ENCODE measurements around the gene FNDC5.

FNDC5 gene

GRCh38 chr1:32881871-32882850, 11.4 kb upstream of the FNDC5 start:
- TF ChIP-seq, protein P1, sequence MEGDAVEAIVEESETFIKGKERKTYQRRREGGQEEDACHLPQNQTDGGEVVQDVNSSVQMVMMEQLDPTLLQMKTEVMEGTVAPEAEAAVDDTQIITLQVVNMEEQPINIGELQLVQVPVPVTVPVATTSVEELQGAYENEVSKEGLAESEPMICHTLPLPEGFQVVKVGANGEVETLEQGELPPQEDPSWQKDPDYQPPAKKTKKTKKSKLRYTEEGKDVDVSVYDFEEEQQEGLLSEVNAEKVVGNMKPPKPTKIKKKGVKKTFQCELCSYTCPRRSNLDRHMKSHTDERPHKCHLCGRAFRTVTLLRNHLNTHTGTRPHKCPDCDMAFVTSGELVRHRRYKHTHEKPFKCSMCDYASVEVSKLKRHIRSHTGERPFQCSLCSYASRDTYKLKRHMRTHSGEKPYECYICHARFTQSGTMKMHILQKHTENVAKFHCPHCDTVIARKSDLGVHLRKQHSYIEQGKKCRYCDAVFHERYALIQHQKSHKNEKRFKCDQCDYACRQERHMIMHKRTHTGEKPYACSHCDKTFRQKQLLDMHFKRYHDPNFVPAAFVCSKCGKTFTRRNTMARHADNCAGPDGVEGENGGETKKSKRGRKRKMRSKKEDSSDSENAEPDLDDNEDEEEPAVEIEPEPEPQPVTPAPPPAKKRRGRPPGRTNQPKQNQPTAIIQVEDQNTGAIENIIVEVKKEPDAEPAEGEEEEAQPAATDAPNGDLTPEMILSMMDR (IDR thresholded peaks at IDR 0.05): no peak
- TF ChIP-seq ZFX (IDR thresholded peaks at IDR 0.05; ENCODE audit: borderline replicate concordance): no peak

DNA sequence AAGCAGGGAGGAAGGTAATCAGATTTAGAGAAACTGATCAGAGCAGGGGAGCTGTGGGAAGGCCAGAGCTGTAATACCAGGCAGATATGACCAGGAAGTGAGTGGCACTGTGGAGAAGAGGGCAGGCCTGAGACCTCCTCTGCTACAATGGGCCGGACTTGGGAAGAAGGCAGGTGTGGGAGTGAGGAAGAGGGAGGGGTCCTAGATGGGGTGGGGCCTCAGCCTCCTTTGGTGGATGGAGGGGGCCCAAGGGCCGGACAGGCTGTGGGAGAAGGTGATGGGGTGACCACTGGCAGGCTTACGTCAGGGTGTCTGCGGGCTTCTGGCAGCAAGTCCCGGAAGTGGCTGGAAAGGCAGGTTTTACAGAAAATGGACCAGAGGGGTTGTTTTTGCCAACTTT, 10.6 kb upstream of the FNDC5 start:
- no peak overlapping the region for H3K27ac ChIP-seq
- TF ChIP-seq, protein P1 (IDR thresholded peaks at IDR 0.05): no peak
- no peak for TF ChIP-seq ZFX (IDR thresholded peaks at IDR 0.05; ENCODE audit: borderline replicate concordance)

More at GRCh38 chr1:32881871-32882850, 11.4 kb upstream of the FNDC5 start:
- no peak overlapping the region for H3K27ac ChIP-seq

GRCh38 chr1:32878637-32879041, 7.9 kb upstream of the FNDC5 start:
- TF ChIP-seq, protein P1 (IDR thresholded peaks at IDR 0.05): no peak
- no peak for TF ChIP-seq ZFX (IDR thresholded peaks at IDR 0.05; ENCODE audit: borderline replicate concordance)
- H3K27ac ChIP-seq: no peak overlapping the region

DNA sequence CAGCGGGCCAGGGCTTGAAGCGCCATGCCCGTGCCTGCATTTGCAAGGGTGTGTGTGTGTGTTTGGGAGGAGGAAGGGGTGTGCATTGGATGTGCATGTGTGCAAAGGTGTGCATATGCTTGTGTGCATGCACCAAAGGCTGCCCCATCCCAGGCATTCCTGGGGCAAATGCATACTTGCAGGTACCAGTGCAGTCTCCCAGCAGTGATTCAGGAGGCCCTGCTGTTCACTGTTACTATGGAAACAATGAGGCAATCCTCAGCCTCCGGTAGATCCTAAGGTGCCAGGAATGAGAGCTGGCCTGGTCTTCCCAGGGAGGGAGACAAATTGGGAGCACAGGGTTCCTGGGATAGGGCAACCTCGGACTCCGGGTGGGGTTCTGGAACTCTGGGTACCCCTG, 7.5 kb upstream of the FNDC5 start:
- no peak for TF ChIP-seq ZFX (IDR thresholded peaks at IDR 0.05; ENCODE audit: borderline replicate concordance)
- TF ChIP-seq, protein P1 (IDR thresholded peaks at IDR 0.05): no peak

DNA sequence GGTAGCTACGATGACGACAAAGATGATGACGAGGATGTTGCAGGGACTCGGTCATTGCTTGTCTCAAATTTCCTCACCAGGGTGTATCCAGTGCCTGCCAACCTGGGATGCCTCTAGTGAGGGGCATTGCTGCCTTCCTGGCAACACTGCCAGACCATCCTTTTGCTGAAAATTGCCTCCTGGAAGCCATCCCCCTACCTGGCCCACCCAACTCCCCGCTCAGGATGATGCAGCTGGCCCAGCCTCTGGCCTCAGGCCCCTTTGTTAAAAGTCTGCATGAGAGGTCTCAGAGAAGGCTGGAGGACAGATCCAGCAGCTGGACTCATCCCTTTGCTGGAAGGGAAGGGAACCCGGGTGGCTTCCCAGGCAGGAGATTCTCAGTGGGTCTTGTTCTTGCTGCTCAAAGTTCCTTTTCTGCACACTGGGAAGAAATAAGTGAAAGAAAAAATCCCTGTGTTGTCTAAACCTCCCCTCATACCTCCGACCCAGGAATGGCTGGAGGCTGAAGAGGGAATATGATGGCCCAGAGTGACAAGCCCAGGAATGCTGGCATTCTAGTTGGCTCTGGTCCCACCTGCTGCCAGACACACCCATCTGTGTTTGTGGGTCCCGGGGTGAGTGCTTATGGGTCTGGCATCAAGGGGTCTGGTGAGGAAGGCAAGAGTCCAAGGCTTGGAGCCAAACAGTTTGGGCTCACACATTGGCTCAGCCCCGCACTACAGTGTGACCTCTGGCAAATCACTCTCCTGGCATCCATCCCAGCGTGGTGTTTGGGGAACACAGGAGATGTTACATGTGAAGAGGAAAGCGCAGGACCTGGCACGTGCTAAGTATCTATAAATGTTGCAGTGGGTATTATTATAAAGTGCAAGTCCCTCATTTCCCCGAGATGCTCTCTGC, 6.7 kb upstream of the FNDC5 start:
- TF ChIP-seq, protein P1 (IDR thresholded peaks at IDR 0.05): no peak
- no peak for TF ChIP-seq ZFX (IDR thresholded peaks at IDR 0.05; ENCODE audit: borderline replicate concordance)
- H3K27ac ChIP-seq: no peak overlapping the region

More for the DNA sequence above, 7.5 kb upstream of the FNDC5 start:
- no peak overlapping the region for H3K27ac ChIP-seq

GRCh38 chr1:32876341-32877210, 5.9 kb upstream of the FNDC5 start:
- H3K27ac ChIP-seq: no peak overlapping the region
- TF ChIP-seq, protein P1 (IDR thresholded peaks at IDR 0.05): peak; percentile 96
- no peak for TF ChIP-seq ZFX (IDR thresholded peaks at IDR 0.05; ENCODE audit: borderline replicate concordance)
